ENCODE results near the gene MAG.

The MAG gene

GRCh38 chr19:35321291-35321690 lies 29.3 kb downstream of the MAG start:
- no peak for DNase-seq

GRCh38 chr19:35322014-35322413 lies 30.1 kb downstream of the MAG start:
- DNase-seq: no peak

GRCh38 chr19:35327642-35328041 lies 35.7 kb downstream of the MAG start:
- DNase-seq: no peak

GRCh38 chr19:35328851-35329285 lies 36.9 kb downstream of the MAG start, which contains the start of gene CD22:
CD22 (plus strand) TSS chr19:35329187; CDS start chr19:35332041, 2,854 bp downstream.
- DNase-seq: no peak

- no peak for DNase-seq
Measured at GRCh38 chr19:35329323-35329722, 37.4 kb downstream of the MAG start.

- DNase-seq: no peak
Measured at GRCh38 chr19:35330475-35330874, 38.5 kb downstream of the MAG start.

GRCh38 chr19:35331551-35332214 lies 39.7 kb downstream of the MAG start:
- no peak for DNase-seq

- peak; percentile 60 for DNase-seq
Measured at GRCh38 chr19:35332817-35333216, 40.9 kb downstream of the MAG start.

GRCh38 chr19:35334144-35334753 lies 42.3 kb downstream of the MAG start:
- no peak for DNase-seq

GRCh38 chr19:35336166-35336955 lies 44.4 kb downstream of the MAG start:
- DNase-seq: no peak

- DNase-seq: no peak
Measured at GRCh38 chr19:35337097-35337983, 45.4 kb downstream of the MAG start.

- DNase-seq: no peak
Measured at GRCh38 chr19:35337984-35338296, 46.0 kb downstream of the MAG start.

- no peak for DNase-seq
Measured at GRCh38 chr19:35340431-35340830, 48.5 kb downstream of the MAG start.

- DNase-seq: no peak
Measured at GRCh38 chr19:35341006-35341405, 49.0 kb downstream of the MAG start.

- DNase-seq: no peak
Measured at GRCh38 chr19:35341565-35342225, 49.7 kb downstream of the MAG start.

- DNase-seq: no peak
Measured at GRCh38 chr19:35342430-35342829, 50.5 kb downstream of the MAG start.

- DNase-seq: no peak
Measured at GRCh38 chr19:35344511-35345031, 52.6 kb downstream of the MAG start.

- no peak for DNase-seq
Measured at GRCh38 chr19:35345671-35346111, 53.7 kb downstream of the MAG start.

GRCh38 chr19:35346193-35347052 lies 54.5 kb downstream of the MAG start:
- DNase-seq: peak; percentile 82

- DNase-seq: peak; percentile 74
Measured at GRCh38 chr19:35347171-35347929, 55.4 kb downstream of the MAG start, which contains the start of gene FFAR1. FFAR1 (plus strand) TSS chr19:35347902; CDS start chr19:35351552, 3,650 bp downstream.

Data from activated CD4-positive, alpha-beta T cell treated with anti-CD3 and anti-CD28 coated beads for 48 hours (primary cell).